Kidney (tissue), 14 donors: ENCODE measurements around the gene ADARB1. TPM values are rescaled to one million over a fixed set of nuclear protein-coding genes. Genes with fewer than 3 reads are reported as not detected.

Source experiments
- DNase-seq, 5 donors: peaks; one replicate each; pipeline ENCODE4 v3.0.0-alpha.2; 2013 to 2020
- FAIRE-seq: peaks from 2 replicates; lab custom pipeline; 2012; peaks lifted over from hg19 to GRCh38; lab: Jason Lieb, UNC
- H3K27ac ChIP-seq, 2 donors: one replicate each; pipeline ENCODE4 v1.7.0; 2013; ENCODE audit warnings: low read depth in 2 of 2, low read length in 2 of 2, inconsistent platforms in 1 of 2
- H3K27me3 ChIP-seq: one replicate; pipeline ENCODE4 v1.7.1; 2013; ENCODE audit warnings: low read length, inconsistent platforms; ENCODE audit not compliant: control insufficient read depth, insufficient read depth
- H3K36me3 ChIP-seq, 3 donors: one replicate each; pipeline versions ENCODE4 v1.7.0 to v1.7.1; 2013; ENCODE audit warnings: low read length in 3 of 3, control low read depth in 1 of 3, inconsistent platforms in 1 of 3; ENCODE audit not compliant: insufficient read depth in 3 of 3, control insufficient read depth in 2 of 3
- H3K4me1 ChIP-seq, 3 donors: one replicate each; pipeline versions ENCODE4 v1.7.0 to v1.7.1; 2013; ENCODE audit warnings: low read length in 3 of 3, inconsistent platforms in 1 of 3, low read depth in 1 of 3; ENCODE audit not compliant: control insufficient read depth in 2 of 3, insufficient read depth in 2 of 3
- H3K4me3 ChIP-seq, 3 donors: one replicate each; pipeline versions ENCODE4 v1.7.0 to v1.8.1; 2013; ENCODE audit warnings: low read length in 3 of 3, control low read depth in 1 of 3, inconsistent platforms in 1 of 3
- H3K9ac ChIP-seq, 3 donors: one replicate each; pipeline versions ENCODE4 v1.7.0 to v1.7.1; 2013; ENCODE audit warnings: low read length in 3 of 3, control low read depth in 1 of 3, inconsistent platforms in 1 of 3
- H3K9me3 ChIP-seq, 3 donors: one replicate each; pipeline versions ENCODE4 v1.7.0 to v1.7.1; 2013; ENCODE audit warnings: low read length in 3 of 3, control low read depth in 1 of 3, inconsistent platforms in 1 of 3; ENCODE audit not compliant: control insufficient read depth in 2 of 3, insufficient read depth in 1 of 3
- CTCF ChIP-seq: IDR thresholded peaks from 3 replicates; pipeline ENCODE4 v1.5.1; 2012; ENCODE audit warnings: mild to moderate bottlenecking, moderate library complexity, borderline replicate concordance; ENCODE audit not compliant: insufficient read depth; ENCODE audit errors: extremely low read depth
- intact Hi-C: fragments of 100-400 bp; cut with DNase I; formaldehyde crosslinking; loops from one replicate; pipeline ENCODE4 v1.11.1; 2022
- polyA plus RNA-seq: library from polyadenylated mRNA; stranded (reverse); fragments of 350-450 nt; fragmentation: Illumina TruSeq; extraction: RNeasy Lipid Tissue Mini Kit (QIAGEN cat#74804); gene quantifications from one replicate; pipeline ENCODE4 v1.2.3, GENCODE V29; 2014; ENCODE audit warnings: low read depth, low replicate concordance; ENCODE audit not compliant: insufficient read depth
- total RNA-seq: library from RNA; stranded (reverse); fragmentation: NEBNext Ultra II Directional; extraction: Animal tissue kit (Norgen Biotek cat#: 25700); gene quantifications from one replicate; pipeline ENCODE4 v1.2.1, GENCODE V29; 2021
- donor health status: control.
- donor health status: control.
- donor health status: control.
- donor health status: control.
- donor health status: control.
- donor health status: DM: yes; HTN: yes; CAD: no.
- donor health status: Normal renal cell carcinoma (clear cell type).

ADARB1 gene
- total and polyA plus RNA-seq, 2 donors from 2014 or later = 6.7 to 34.9 TPM

DNA sequence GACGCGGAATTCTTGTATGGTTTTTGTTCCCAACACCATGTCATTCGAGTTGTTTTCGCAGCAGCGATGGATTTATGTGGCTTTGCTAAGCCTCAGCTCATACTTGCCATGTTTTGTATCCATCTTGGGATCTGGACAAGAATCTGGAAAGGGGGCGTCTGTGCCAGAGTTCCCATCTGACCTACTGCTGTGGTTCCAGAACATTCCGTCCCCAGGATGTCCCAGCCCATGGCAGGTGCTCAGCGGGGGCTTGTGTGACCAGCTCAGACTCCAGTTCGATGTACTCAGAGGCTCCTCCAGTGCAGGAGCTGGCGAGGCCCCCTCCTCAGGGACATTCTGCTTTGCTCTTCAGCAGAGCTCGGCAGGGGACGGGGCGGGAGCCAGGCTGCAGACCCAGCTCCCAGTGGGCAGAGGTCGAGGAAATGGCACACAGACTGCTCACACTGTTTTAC is 24.0 kb upstream of the ADARB1 start:
- no peak for FAIRE-seq
- no peaks in the 10 kb centered on the region for H3K4me1 ChIP-seq
- DNase-seq = no peak
- no peak for TF ChIP-seq CTCF
- H3K9me3 ChIP-seq = no peaks in the 10 kb centered on the region
- H3K27me3 ChIP-seq = no peaks in the 10 kb centered on the region
- intact Hi-C loops = no loop called here
- H3K27ac ChIP-seq = no peak overlapping the region
- no peak overlapping the region for H3K4me3 ChIP-seq
- H3K36me3 ChIP-seq = no peaks in the 10 kb centered on the region
- H3K9ac ChIP-seq = no peak overlapping the region

- H3K9ac ChIP-seq = no peak overlapping the region
- FAIRE-seq (no peak), DNase-seq (no peak)
- no peaks in the 10 kb centered on the region for H3K36me3 ChIP-seq
- no peaks in the 10 kb centered on the region for H3K4me1 ChIP-seq
- H3K4me3 ChIP-seq = no peak overlapping the region
- H3K27ac ChIP-seq = no peak overlapping the region
- intact Hi-C loops = no loop called here
- no peak for TF ChIP-seq CTCF
- no peaks in the 10 kb centered on the region for H3K27me3 ChIP-seq
- no peaks in the 10 kb centered on the region for H3K9me3 ChIP-seq
Measured at GRCh38 chr21:45050797-45051489, 23.4 kb upstream of the ADARB1 start.

DNA sequence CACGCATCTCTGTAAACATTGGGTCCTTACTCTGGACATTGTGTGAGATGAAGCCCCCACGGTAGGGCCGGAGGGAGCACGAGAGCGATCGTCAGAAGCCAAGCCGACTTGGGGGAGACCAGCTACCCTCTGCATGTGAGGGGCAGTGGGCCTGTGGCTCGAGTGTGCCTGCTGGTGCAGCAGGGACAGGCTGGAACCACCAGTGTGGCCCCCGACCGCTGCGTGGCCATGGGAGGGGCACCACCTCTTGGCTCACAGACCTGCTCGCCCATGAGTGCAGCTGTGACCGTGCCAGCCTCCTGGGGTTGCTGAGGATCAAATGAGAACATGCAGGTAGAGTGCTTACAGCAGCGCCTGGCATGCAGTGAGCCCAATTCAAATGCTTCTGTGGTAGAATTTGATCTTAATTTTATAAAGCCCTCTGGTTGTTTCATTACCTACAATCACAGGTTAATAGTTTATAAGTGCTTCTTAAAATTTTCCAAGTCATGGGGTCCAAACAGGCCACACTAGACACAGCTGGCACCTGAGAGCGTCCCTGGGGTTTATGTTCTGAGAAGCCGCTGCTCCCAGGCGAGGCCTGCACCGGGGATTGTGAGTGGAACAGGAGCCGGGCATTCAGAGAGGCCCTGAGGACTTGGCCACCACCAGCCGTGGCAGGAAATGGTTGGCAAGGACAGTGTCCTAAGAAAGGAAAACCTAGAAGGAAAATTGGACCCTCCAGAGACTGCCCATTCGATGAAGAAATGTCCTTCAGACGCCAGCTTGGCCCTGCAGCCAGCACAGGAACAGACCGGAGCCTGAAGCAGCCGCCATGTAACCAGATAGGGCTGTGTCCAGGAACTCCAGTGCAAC is 22.6 kb upstream of the ADARB1 start:
- Histone ChIP-seq H3K9me3 (no peaks in the 10 kb centered on the region), H3K27ac (no peak overlapping the region), H3K4me3 (no peak overlapping the region), H3K36me3 (no peaks in the 10 kb centered on the region), H3K27me3 (no peaks in the 10 kb centered on the region), H3K9ac (no peak overlapping the region), H3K4me1 (no peaks in the 10 kb centered on the region)
- DNase-seq = no peak
- FAIRE-seq = no peak
- intact Hi-C loops = no loop called here
- TF ChIP-seq CTCF = no peak
